PC-3 (cell line): ENCODE data around the gene SDCBP2. TPM values are rescaled to one million over a fixed set of nuclear protein-coding genes. Genes with fewer than 3 reads are reported as not detected.

Source experiments
- ATAC-seq: fragments of 200-7000 bp; cut with Tn5 transposase; 2 replicates; pipeline ENCODE4 v1.9.1; 2020; ENCODE audit warnings: mild to moderate bottlenecking, moderate library complexity
- BruUV-seq: library from RNA; stranded (reverse); fragments of 400-500 nt; replicated peaks from 2 replicates; lab custom pipeline; 2021; lab: Mats Ljungman, UMichigan
- CTCF ChIA-PET: fragments of 300-600 bp; sonication (Branson Sonifier 250); formaldehyde crosslinking; loops from one replicate; lab custom pipeline; 2022; ENCODE audit warnings: antibody characterized with exemption; lab: Charles Lee
- POLR2A ChIA-PET: fragments of 300-600 bp; sonication (Branson Sonifier 250); formaldehyde crosslinking; loops from one replicate; lab custom pipeline; 2022; ENCODE audit warnings: antibody characterized with exemption; ENCODE audit not compliant: unreplicated experiment; lab: Charles Lee
- DNase-seq: peaks from one replicate; pipeline ENCODE4 v3.0.0-alpha.2; 2015
- H2AFZ ChIP-seq: fragments of 300-600 bp; sonication (generic); 2 replicates; pipeline ENCODE4 v1.6.0; 2016; ENCODE audit warnings: antibody characterized with exemption, low read length
- H3F3A ChIP-seq: fragments of 300-600 bp; sonication (generic); one replicate; pipeline ENCODE4 v1.6.0; 2017; ENCODE audit warnings: antibody characterized with exemption, low read length, control low read depth, mild to moderate bottlenecking; ENCODE audit not compliant: unreplicated experiment
- H3K27ac ChIP-seq: fragments of 300-600 bp; sonication (generic); 2 replicates; pipeline ENCODE4 v1.5.1; 2016; ENCODE audit warnings: mild to moderate bottlenecking, low read length
- H3K27me3 ChIP-seq: fragments of 300-600 bp; sonication (generic); 2 replicates; pipeline ENCODE4 v1.6.1; 2016; ENCODE audit warnings: low read length, mixed read lengths
- H3K36me3 ChIP-seq: fragments of 300-600 bp; sonication (generic); 2 replicates; pipeline ENCODE4 v1.6.1; 2016; ENCODE audit warnings: low read depth, mixed run types, low read length, mixed read lengths
- H3K4me1 ChIP-seq: fragments of 300-600 bp; sonication (generic); 2 replicates; pipeline ENCODE4 v1.5.1; 2016; ENCODE audit warnings: low read length; ENCODE audit not compliant: insufficient read depth
- H3K4me2 ChIP-seq: fragments of 300-600 bp; sonication (generic); 2 replicates; pipeline ENCODE4 v1.6.0; 2016; ENCODE audit warnings: low read length
- H3K4me3 ChIP-seq: fragments of 300-600 bp; sonication (generic); 2 replicates; pipeline ENCODE4 v1.5.1; 2016; ENCODE audit warnings: mild to moderate bottlenecking, low read length, mixed read lengths
- H3K79me2 ChIP-seq: fragments of 300-600 bp; sonication (generic); 2 replicates; pipeline ENCODE4 v1.6.1; 2017; ENCODE audit warnings: low read length, mixed read lengths
- H3K9ac ChIP-seq: fragments of 300-600 bp; sonication (generic); 2 replicates; pipeline ENCODE4 v1.6.0; 2016; ENCODE audit warnings: mild to moderate bottlenecking, low read length
- H3K9me2 ChIP-seq: fragments of 300-600 bp; sonication (generic); replicated peaks from 2 replicates; pipeline ENCODE4 v1.6.1; 2016; ENCODE audit warnings: mixed run types, low read length, mixed read lengths
- H3K9me3 ChIP-seq: fragments of 300-600 bp; sonication (generic); 2 replicates; pipeline ENCODE4 v1.6.1; 2016; ENCODE audit warnings: low read length, mixed read lengths
- H4K20me1 ChIP-seq: fragments of 300-600 bp; sonication (generic); 2 replicates; pipeline ENCODE4 v1.6.1; 2016; ENCODE audit warnings: low read length, mixed read lengths
- CTCF ChIP-seq: fragments of 300-600 bp; sonication (generic); conservative IDR thresholded peaks from 2 replicates; pipeline ENCODE4 v1.5.1; 2017; ENCODE audit warnings: antibody characterized with exemption, low read depth, mild to moderate bottlenecking, low read length
- EZH2 ChIP-seq: fragments of 300-600 bp; sonication (generic); IDR thresholded peaks from one replicate; pipeline ENCODE4 v1.6.1; 2017; ENCODE audit warnings: antibody characterized with exemption, mild to moderate bottlenecking, low read length; ENCODE audit not compliant: unreplicated experiment
- EZH2phosphoT487 ChIP-seq: fragments of 300-600 bp; sonication (generic); IDR thresholded peaks from 2 replicates; pipeline ENCODE4 v1.6.1; 2018; ENCODE audit warnings: mild to moderate bottlenecking, antibody characterized with exemption, low read length, borderline replicate concordance
- intact Hi-C: fragments of 100-400 bp; cut with micrococcal nuclease; formaldehyde crosslinking; loops from 2 replicates; pipeline ENCODE4 v1.9.0; 2023
- total RNA-seq: library from RNA; depleted of rRNA; stranded (reverse); fragments of >200 nt; gene quantifications from 2 replicates; pipeline ENCODE4 v1.2.3, GENCODE V29; 2014

The SDCBP2 gene
- total RNA-seq, 1 experiment from 2014 or later, result 14.4 TPM

GRCh38 chr20:1283522-1284510 is 45.1 kb downstream of the SDCBP2 start:
- no TSS peak for BruUV-seq
- no peak for DNase-seq
- peaks cover 6% of the 10 kb centered on the region; the same call in 1 of the 2 replicates for H3K4me1 ChIP-seq
- H3K27ac ChIP-seq, result no peak overlapping the region
- H3K79me2 ChIP-seq, result no peaks in the 10 kb centered on the region
- H3K9me3 ChIP-seq, result no peaks in the 10 kb centered on the region
- CTCF ChIA-PET, result no interaction called here
- H4K20me1 ChIP-seq, result no peaks in the 10 kb centered on the region
- POLR2A ChIA-PET, result no interaction called here
- no peaks in the 10 kb centered on the region for H3F3A ChIP-seq
- no peak for ATAC-seq
- H3K9ac ChIP-seq, result no peak overlapping the region
- no peak overlapping the region for H3K4me2 ChIP-seq
- H3K27me3 ChIP-seq, result no peaks in the 10 kb centered on the region
- TF ChIP-seq EZH2, result no peak
- TF ChIP-seq EZH2phosphoT487, result no peak
- TF ChIP-seq CTCF, result no peak
- no peaks in the 10 kb centered on the region for H3K9me2 ChIP-seq
- no peak overlapping the region for H3K4me3 ChIP-seq
- H2AFZ ChIP-seq, result no peak overlapping the region
- H3K36me3 ChIP-seq, result no peaks in the 10 kb centered on the region
- intact Hi-C loops, result no loop called here

- Histone ChIP-seq H3F3A (no peaks in the 10 kb centered on the region), H3K9ac (no peak overlapping the region), H2AFZ (no peak overlapping the region), H3K27ac (no peak overlapping the region), H3K9me3 (no peaks in the 10 kb centered on the region), H3K4me3 (no peak overlapping the region), H3K36me3 (no peaks in the 10 kb centered on the region), H3K79me2 (no peaks in the 10 kb centered on the region), H3K4me2 (no peak overlapping the region), H4K20me1 (no peaks in the 10 kb centered on the region), H3K27me3 (no peaks in the 10 kb centered on the region), H3K9me2 (no peaks in the 10 kb centered on the region), H3K4me1 (peaks cover 6% of the 10 kb centered on the region; the same call in 1 of the 2 replicates)
- intact Hi-C loops, result no loop called here
- ATAC-seq, result no peak
- POLR2A ChIA-PET, result no interaction called here
- CTCF ChIA-PET, result no interaction called here
- no peak for DNase-seq
- no TSS peak for BruUV-seq
- TF ChIP-seq EZH2phosphoT487 (no peak), EZH2 (no peak), CTCF (no peak)
Observed at GRCh38 chr20:1282966-1283365, 46.0 kb downstream of the SDCBP2 start.
